Fibroblast of pulmonary artery (primary cell): ENCODE measurements around the gene ASPRV1.
"Not testable (repeated sequence)": the region's sequence is repeated elsewhere in the genome, so short reads cannot be mapped to it uniquely, and the experiment has no call there.

Source experiments
- DNase-seq: peaks from one replicate; pipeline ENCODE4 v3.0.0-alpha.2; 2010; ENCODE audit warnings: low read depth
- H3K4me3 ChIP-seq: replicated peaks from 2 replicates; pipeline ENCODE4 v1.5.1; 2011; ENCODE audit warnings: low read depth, mild to moderate bottlenecking, control low read depth, low read length, moderate library complexity
- CTCF ChIP-seq: IDR thresholded peaks from 2 replicates; pipeline ENCODE4 v1.5.1; 2011; ENCODE audit warnings: mild to moderate bottlenecking, control low read depth, low read length, inconsistent platforms; ENCODE audit errors: missing control alignments

ASPRV1 gene

GRCh38 chr2:70005752-70006446 lies 44.5 kb upstream of the ASPRV1 start:
- no peak for DNase-seq
- H3K4me3 ChIP-seq = no peak overlapping the region
- TF ChIP-seq CTCF = no peak

- H3K4me3 ChIP-seq = no peak overlapping the region
- no peak for TF ChIP-seq CTCF
- no peak for DNase-seq
Observed at GRCh38 chr2:70005216-70005615, 43.8 kb upstream of the ASPRV1 start.

- no peak for TF ChIP-seq CTCF
- DNase-seq = no peak
- no peak overlapping the region for H3K4me3 ChIP-seq
Observed at GRCh38 chr2:70003093-70003830, 41.8 kb upstream of the ASPRV1 start.

GRCh38 chr2:70002241-70002899 lies 40.9 kb upstream of the ASPRV1 start:
- DNase-seq = no peak
- no peak overlapping the region for H3K4me3 ChIP-seq
- no peak for TF ChIP-seq CTCF

GRCh38 chr2:70000529-70000928 lies 39.1 kb upstream of the ASPRV1 start:
- not testable (repeated sequence) for H3K4me3 ChIP-seq, DNase-seq

- H3K4me3 ChIP-seq = no peak overlapping the region
- no peak for DNase-seq
- TF ChIP-seq CTCF = no peak
Observed at GRCh38 chr2:69998761-69999160, 37.3 kb upstream of the ASPRV1 start.

GRCh38 chr2:69997015-69997830 lies 35.8 kb upstream of the ASPRV1 start:
- DNase-seq = peak; percentile 9
- TF ChIP-seq CTCF = no peak
- H3K4me3 ChIP-seq = no peak overlapping the region
